ENCODE data around the gene GNB5.

The GNB5 gene

DNA sequence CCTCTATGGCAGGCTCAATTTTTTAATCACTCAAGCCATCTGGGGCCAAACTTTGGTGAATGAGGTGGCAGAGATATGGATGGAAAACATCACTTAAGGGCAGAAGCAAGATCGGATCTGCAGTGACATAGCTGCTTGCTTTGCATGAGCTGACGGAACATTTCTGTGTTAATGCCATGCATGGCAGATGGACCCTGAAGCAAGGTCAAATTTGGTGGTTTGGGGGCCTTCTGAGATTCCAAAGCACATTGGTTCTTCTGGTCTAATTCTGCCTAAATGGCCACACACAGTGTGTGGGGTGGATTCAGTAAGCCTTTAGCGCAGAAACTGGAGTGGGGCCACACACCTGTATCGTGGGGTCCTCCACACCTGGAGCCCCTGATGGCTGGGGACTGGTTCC, 40.3 kb downstream of the GNB5 start:
- no peaks in the 10 kb centered on the region for H3K27me3 ChIP-seq (ENCODE audit: insufficient read depth, poor library complexity, severe bottlenecking)
- no peak overlapping the region for H3K4me3 ChIP-seq (replicated peaks; ENCODE audit: insufficient read depth, low read length)
- DNase-seq (ENCODE audit: low read depth in 1 of 2, low spot score in 1 of 2), result no peak
- TF ChIP-seq SPI1 (IDR thresholded peaks at IDR 0.05; ENCODE audit: borderline replicate concordance, low read depth) (no peak), POLR2AphosphoS5 (IDR thresholded peaks at IDR 0.05; ENCODE audit: low read depth) (no peak), GABPA (IDR thresholded peaks at IDR 0.05; ENCODE audit: low read depth) (no peak)
- TF ChIP-seq, protein P1, sequence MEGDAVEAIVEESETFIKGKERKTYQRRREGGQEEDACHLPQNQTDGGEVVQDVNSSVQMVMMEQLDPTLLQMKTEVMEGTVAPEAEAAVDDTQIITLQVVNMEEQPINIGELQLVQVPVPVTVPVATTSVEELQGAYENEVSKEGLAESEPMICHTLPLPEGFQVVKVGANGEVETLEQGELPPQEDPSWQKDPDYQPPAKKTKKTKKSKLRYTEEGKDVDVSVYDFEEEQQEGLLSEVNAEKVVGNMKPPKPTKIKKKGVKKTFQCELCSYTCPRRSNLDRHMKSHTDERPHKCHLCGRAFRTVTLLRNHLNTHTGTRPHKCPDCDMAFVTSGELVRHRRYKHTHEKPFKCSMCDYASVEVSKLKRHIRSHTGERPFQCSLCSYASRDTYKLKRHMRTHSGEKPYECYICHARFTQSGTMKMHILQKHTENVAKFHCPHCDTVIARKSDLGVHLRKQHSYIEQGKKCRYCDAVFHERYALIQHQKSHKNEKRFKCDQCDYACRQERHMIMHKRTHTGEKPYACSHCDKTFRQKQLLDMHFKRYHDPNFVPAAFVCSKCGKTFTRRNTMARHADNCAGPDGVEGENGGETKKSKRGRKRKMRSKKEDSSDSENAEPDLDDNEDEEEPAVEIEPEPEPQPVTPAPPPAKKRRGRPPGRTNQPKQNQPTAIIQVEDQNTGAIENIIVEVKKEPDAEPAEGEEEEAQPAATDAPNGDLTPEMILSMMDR (IDR thresholded peaks at IDR 0.05; ENCODE audit: insufficient read depth, low read length), result no peak
- TF ChIP-seq, protein P2, sequence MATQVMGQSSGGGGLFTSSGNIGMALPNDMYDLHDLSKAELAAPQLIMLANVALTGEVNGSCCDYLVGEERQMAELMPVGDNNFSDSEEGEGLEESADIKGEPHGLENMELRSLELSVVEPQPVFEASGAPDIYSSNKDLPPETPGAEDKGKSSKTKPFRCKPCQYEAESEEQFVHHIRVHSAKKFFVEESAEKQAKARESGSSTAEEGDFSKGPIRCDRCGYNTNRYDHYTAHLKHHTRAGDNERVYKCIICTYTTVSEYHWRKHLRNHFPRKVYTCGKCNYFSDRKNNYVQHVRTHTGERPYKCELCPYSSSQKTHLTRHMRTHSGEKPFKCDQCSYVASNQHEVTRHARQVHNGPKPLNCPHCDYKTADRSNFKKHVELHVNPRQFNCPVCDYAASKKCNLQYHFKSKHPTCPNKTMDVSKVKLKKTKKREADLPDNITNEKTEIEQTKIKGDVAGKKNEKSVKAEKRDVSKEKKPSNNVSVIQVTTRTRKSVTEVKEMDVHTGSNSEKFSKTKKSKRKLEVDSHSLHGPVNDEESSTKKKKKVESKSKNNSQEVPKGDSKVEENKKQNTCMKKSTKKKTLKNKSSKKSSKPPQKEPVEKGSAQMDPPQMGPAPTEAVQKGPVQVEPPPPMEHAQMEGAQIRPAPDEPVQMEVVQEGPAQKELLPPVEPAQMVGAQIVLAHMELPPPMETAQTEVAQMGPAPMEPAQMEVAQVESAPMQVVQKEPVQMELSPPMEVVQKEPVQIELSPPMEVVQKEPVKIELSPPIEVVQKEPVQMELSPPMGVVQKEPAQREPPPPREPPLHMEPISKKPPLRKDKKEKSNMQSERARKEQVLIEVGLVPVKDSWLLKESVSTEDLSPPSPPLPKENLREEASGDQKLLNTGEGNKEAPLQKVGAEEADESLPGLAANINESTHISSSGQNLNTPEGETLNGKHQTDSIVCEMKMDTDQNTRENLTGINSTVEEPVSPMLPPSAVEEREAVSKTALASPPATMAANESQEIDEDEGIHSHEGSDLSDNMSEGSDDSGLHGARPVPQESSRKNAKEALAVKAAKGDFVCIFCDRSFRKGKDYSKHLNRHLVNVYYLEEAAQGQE (IDR thresholded peaks at IDR 0.05; ENCODE audit: insufficient replicate concordance, low read depth), result no peak
- H3K27ac ChIP-seq (replicated peaks), result no peak overlapping the region

DNA sequence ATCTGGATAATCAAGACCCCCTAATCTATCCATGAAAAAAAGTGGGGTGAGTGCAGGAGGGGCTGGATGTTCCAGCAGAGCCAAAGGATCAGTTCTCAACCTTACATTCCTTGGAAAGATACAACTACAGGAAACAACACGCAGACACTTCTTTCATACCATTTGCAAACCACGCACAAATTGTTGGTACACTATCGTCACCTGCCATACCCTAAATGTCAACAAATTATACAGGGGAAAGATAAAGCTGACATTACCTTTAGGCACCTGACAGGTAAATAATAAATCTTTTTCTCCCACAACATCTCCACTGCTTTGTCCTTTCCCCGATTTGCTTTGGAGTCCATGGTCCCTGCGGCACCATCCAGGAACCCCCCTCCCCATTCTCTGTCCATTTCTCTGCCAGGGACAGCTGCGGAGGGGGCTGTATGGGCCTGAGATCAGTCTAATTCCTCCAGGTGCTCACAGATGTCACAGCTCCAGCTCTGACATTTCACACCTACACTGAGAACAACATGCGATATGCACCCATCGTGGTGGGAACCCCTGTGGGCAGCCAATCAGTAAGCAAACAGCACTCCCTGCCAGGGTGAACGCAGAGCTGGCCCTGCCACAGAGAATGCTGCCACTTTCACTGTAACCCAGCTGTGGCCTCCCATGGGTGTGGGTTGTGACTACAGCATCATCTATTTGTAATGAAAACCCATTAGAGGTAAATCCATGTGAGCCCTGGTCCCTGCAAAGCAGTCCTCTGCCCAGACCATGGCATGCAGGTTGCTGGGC, 41.0 kb downstream of the GNB5 start:
- no peak for TF ChIP-seq GABPA (IDR thresholded peaks at IDR 0.05; ENCODE audit: low read depth)
- TF ChIP-seq, protein P1 (IDR thresholded peaks at IDR 0.05; ENCODE audit: insufficient read depth, low read length), result no peak
- no peak for TF ChIP-seq POLR2AphosphoS5 (IDR thresholded peaks at IDR 0.05; ENCODE audit: low read depth)

DNA sequence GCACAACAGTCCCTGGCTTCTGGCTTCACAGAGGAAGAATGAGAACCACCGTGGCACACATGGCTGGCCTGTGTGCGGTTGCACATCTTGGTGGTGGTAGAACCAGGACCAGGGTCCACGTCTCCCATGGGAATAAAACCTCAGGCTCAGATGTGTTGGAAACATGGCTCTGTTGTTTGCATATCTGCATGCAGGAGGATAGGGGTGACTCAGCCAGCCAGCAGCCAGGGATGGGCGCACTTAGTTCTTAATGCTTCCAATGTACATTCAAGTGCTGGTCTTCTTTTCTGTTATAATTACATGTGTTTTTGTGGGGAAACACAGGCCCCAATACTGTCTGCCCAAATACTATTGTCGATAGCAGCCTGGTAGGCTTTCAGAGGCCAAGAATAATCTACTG, 42.8 kb downstream of the GNB5 start:
- no peaks in the 10 kb centered on the region for H3K27me3 ChIP-seq (ENCODE audit: insufficient read depth, poor library complexity, severe bottlenecking)
- no peak overlapping the region for H3K27ac ChIP-seq (replicated peaks)
- TF ChIP-seq, protein P1 (IDR thresholded peaks at IDR 0.05; ENCODE audit: insufficient read depth, low read length), result no peak
- TF ChIP-seq POLR2AphosphoS5 (IDR thresholded peaks at IDR 0.05; ENCODE audit: low read depth) (no peak), SPI1 (IDR thresholded peaks at IDR 0.05; ENCODE audit: borderline replicate concordance, low read depth) (no peak), GABPA (IDR thresholded peaks at IDR 0.05; ENCODE audit: low read depth) (no peak)
- TF ChIP-seq, protein P2 (IDR thresholded peaks at IDR 0.05; ENCODE audit: insufficient replicate concordance, low read depth), result no peak
- H3K4me3 ChIP-seq (replicated peaks; ENCODE audit: insufficient read depth, low read length), result no peak overlapping the region
- DNase-seq (ENCODE audit: low read depth in 1 of 2, low spot score in 1 of 2), result no peak

More for the DNA sequence above, 41.0 kb downstream of the GNB5 start:
- DNase-seq (ENCODE audit: low read depth in 1 of 2, low spot score in 1 of 2), result no peak
- Histone ChIP-seq H3K4me3 (replicated peaks; ENCODE audit: insufficient read depth, low read length) (no peak overlapping the region), H3K27ac (replicated peaks) (no peak overlapping the region), H3K27me3 (ENCODE audit: insufficient read depth, poor library complexity, severe bottlenecking) (no peaks in the 10 kb centered on the region)

All from HL-60 (cell line).